SKM-1 treated with dmso at 0.1 percent for 144 hours (cell line): Measurements from ENCODE around the gene PKNOX2.

Experiments used
- DNase-seq: peaks from one replicate; lab custom pipeline; 2025; ENCODE audit not compliant: unreplicated experiment; lab: John Stamatoyannopoulos, UW

The PKNOX2 gene

GRCh38 chr11:125376117-125376516 is 211.6 kb downstream of the PKNOX2 start:
- no peak for DNase-seq

GRCh38 chr11:125376856-125377255 is 212.3 kb downstream of the PKNOX2 start:
- DNase-seq, result no peak

GRCh38 chr11:125378083-125378482 is 213.5 kb downstream of the PKNOX2 start:
- no peak for DNase-seq

GRCh38 chr11:125378571-125378970 is 214.0 kb downstream of the PKNOX2 start:
- DNase-seq, result no peak

GRCh38 chr11:125379565-125379964 is 215.0 kb downstream of the PKNOX2 start:
- DNase-seq, result no peak

- DNase-seq, result no peak
These were observed 215.4 kb downstream of the PKNOX2 start for GRCh38 chr11:125379981-125380380.

GRCh38 chr11:125380756-125381445 is 216.3 kb downstream of the PKNOX2 start:
- no peak for DNase-seq

- DNase-seq, result no peak
These were observed 217.0 kb downstream of the PKNOX2 start for GRCh38 chr11:125381499-125382044.

GRCh38 chr11:125382314-125382791 is 217.8 kb downstream of the PKNOX2 start:
- DNase-seq, result no peak

- DNase-seq, result no peak
These were observed 218.3 kb downstream of the PKNOX2 start for GRCh38 chr11:125382822-125383221.

GRCh38 chr11:125384825-125385224 is 220.3 kb downstream of the PKNOX2 start:
- DNase-seq, result no peak

- no peak for DNase-seq
These were observed 223.3 kb downstream of the PKNOX2 start for GRCh38 chr11:125387901-125388300.

GRCh38 chr11:125388611-125389010 is 224.1 kb downstream of the PKNOX2 start:
- DNase-seq, result no peak

GRCh38 chr11:125389339-125390166 is 225.0 kb downstream of the PKNOX2 start:
- no peak for DNase-seq

GRCh38 chr11:125390946-125391345 is 226.4 kb downstream of the PKNOX2 start:
- no peak for DNase-seq

- no peak for DNase-seq
These were observed 228.8 kb downstream of the PKNOX2 start for GRCh38 chr11:125393331-125393730.

GRCh38 chr11:125394296-125394695 is 229.7 kb downstream of the PKNOX2 start:
- DNase-seq, result no peak

- no peak for DNase-seq
These were observed 232.9 kb downstream of the PKNOX2 start for GRCh38 chr11:125397421-125397820.

- DNase-seq, result no peak
These were observed 233.9 kb downstream of the PKNOX2 start for GRCh38 chr11:125398475-125398874.

GRCh38 chr11:125398994-125399640 is 234.6 kb downstream of the PKNOX2 start:
- DNase-seq, result no peak

- DNase-seq, result no peak
These were observed 235.4 kb downstream of the PKNOX2 start for GRCh38 chr11:125399945-125400344.
